ENCODE results near the gene LAPTM5.
"Not testable (repeated sequence)": the region's sequence is repeated elsewhere in the genome, so short reads cannot be mapped to it uniquely, and the experiment has no call there.

DNA sequence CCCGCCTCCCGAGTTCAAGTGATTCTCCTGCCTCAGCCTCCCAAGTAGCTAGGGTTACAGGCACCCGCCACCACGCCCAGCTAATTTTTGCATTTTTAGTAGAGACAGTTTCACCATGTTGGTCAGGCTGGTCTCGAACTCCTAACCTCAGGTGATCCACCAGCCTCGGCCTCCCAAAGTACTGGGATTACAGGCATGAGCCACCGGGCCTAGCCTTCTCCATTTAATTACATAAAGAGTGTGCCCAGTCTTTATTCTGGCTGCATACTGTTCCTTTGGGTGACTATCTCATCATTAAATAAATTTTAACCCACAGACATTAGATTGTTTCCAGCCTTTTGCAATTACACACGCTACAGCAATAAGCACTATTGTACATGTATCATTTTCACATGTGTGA, 9.4 kb upstream of the LAPTM5 start:
- TF ChIP-seq RCOR1 (conservative IDR thresholded peaks at IDR 0.05; ENCODE audit: low read depth, low read length); TCF12 (IDR thresholded peaks at IDR 0.05; ENCODE audit: low read depth, low read length); BCLAF1 (IDR thresholded peaks at IDR 0.05); ATF2 (IDR thresholded peaks at IDR 0.05; ENCODE audit: low read length); CBX5 (IDR thresholded peaks at IDR 0.05; ENCODE audit: low read depth); CTCF (IDR thresholded peaks at IDR 0.05 in 2 of 3, conservative IDR thresholded peaks at IDR 0.05 in 1 of 3; ENCODE audit: control insufficient read depth in 2 of 3, extremely low read depth in 1 of 3, insufficient read depth in 1 of 3, low read depth in 3 of 3, low read length in 3 of 3); ZBTB4 (CRISPR knock-in tag; IDR thresholded peaks at IDR 0.05): not testable (repeated sequence)
- TF ChIP-seq, protein P1, sequence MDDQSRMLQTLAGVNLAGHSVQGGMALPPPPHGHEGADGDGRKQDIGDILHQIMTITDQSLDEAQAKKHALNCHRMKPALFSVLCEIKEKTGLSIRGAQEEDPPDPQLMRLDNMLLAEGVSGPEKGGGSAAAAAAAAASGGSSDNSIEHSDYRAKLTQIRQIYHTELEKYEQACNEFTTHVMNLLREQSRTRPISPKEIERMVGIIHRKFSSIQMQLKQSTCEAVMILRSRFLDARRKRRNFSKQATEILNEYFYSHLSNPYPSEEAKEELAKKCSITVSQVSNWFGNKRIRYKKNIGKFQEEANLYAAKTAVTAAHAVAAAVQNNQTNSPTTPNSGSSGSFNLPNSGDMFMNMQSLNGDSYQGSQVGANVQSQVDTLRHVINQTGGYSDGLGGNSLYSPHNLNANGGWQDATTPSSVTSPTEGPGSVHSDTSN (IDR thresholded peaks at IDR 0.05; ENCODE audit: insufficient replicate concordance, low read depth, low read length): not testable (repeated sequence)
- TF ChIP-seq, protein P2, sequence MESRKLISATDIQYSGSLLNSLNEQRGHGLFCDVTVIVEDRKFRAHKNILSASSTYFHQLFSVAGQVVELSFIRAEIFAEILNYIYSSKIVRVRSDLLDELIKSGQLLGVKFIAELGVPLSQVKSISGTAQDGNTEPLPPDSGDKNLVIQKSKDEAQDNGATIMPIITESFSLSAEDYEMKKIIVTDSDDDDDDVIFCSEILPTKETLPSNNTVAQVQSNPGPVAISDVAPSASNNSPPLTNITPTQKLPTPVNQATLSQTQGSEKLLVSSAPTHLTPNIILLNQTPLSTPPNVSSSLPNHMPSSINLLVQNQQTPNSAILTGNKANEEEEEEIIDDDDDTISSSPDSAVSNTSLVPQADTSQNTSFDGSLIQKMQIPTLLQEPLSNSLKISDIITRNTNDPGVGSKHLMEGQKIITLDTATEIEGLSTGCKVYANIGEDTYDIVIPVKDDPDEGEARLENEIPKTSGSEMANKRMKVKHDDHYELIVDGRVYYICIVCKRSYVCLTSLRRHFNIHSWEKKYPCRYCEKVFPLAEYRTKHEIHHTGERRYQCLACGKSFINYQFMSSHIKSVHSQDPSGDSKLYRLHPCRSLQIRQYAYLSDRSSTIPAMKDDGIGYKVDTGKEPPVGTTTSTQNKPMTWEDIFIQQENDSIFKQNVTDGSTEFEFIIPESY (IDR thresholded peaks at IDR 0.05): not testable (repeated sequence)

Measured in GM12878 (cell line).